HG03135 (cell line): Measurements from ENCODE around the gene SBF2.

Source experiments
- ATAC-seq: cut with Tn5 transposase; IDR thresholded peaks from one replicate; pipeline ENCODE4 v1.9.1; 2021; ENCODE audit warnings: mild to moderate bottlenecking, moderate library complexity; ENCODE audit not compliant: unreplicated experiment

SBF2 gene

GRCh38 chr11:10293423-10294289, at the start of gene SBF2:
SBF2 (minus strand) TSS chr11:10294219; CDS start chr11:10294069, 150 bp downstream.
- ATAC-seq: no peak

- ATAC-seq: no peak
Observed at GRCh38 chr11:10338287-10338686, 44.3 kb upstream of the SBF2 start.

- ATAC-seq: no peak
Observed at GRCh38 chr11:10333490-10333889, 39.5 kb upstream of the SBF2 start.

- no peak for ATAC-seq
Observed at GRCh38 chr11:10331548-10332289, 37.7 kb upstream of the SBF2 start.

- no peak for ATAC-seq
Observed at GRCh38 chr11:10329935-10330334, 35.9 kb upstream of the SBF2 start.

- ATAC-seq: no peak
Observed at GRCh38 chr11:10329356-10329755, 35.3 kb upstream of the SBF2 start.

- no peak for ATAC-seq
Observed at GRCh38 chr11:10328314-10329098, 34.5 kb upstream of the SBF2 start.

GRCh38 chr11:10327254-10327653, 33.2 kb upstream of the SBF2 start:
- ATAC-seq: no peak

GRCh38 chr11:10326012-10326964, 32.3 kb upstream of the SBF2 start:
- ATAC-seq: no peak

GRCh38 chr11:10325277-10326011, 31.4 kb upstream of the SBF2 start:
- ATAC-seq: no peak

GRCh38 chr11:10324474-10324873, 30.5 kb upstream of the SBF2 start:
- ATAC-seq: no peak

- ATAC-seq: no peak
Observed at GRCh38 chr11:10323793-10324170, 29.8 kb upstream of the SBF2 start.

GRCh38 chr11:10322830-10323792, 29.1 kb upstream of the SBF2 start:
- ATAC-seq: no peak

- ATAC-seq: no peak
Observed at GRCh38 chr11:10322401-10322800, 28.4 kb upstream of the SBF2 start.

GRCh38 chr11:10320736-10321465, 26.9 kb upstream of the SBF2 start:
- no peak for ATAC-seq

- ATAC-seq: no peak
Observed at GRCh38 chr11:10319702-10320558, 25.9 kb upstream of the SBF2 start.

GRCh38 chr11:10318527-10318802, 24.4 kb upstream of the SBF2 start:
- ATAC-seq: no peak
